Suppressor macrophage (primary cell): ENCODE data around the gene BCKDHB.
"Not testable (repeated sequence)": the region's sequence is repeated elsewhere in the genome, so short reads cannot be mapped to it uniquely, and the experiment has no call there.

Source experiments
- DNase-seq, 4 experiments: peaks; one replicate each; pipeline ENCODE4 v3.0.0-alpha.2; 2020 to 2022
- total RNA-seq, 17 experiments: gene quantifications; one replicate each; lab custom pipeline; 2026; ENCODE audit warnings: mixed read lengths in 6 of 17, inconsistent platforms in 3 of 17; lab: John Stamatoyannopoulos, UW

The BCKDHB gene
- total RNA-seq: 4.4 to 18.0 (median 11.9) reads per million in 17 experiments

DNA sequence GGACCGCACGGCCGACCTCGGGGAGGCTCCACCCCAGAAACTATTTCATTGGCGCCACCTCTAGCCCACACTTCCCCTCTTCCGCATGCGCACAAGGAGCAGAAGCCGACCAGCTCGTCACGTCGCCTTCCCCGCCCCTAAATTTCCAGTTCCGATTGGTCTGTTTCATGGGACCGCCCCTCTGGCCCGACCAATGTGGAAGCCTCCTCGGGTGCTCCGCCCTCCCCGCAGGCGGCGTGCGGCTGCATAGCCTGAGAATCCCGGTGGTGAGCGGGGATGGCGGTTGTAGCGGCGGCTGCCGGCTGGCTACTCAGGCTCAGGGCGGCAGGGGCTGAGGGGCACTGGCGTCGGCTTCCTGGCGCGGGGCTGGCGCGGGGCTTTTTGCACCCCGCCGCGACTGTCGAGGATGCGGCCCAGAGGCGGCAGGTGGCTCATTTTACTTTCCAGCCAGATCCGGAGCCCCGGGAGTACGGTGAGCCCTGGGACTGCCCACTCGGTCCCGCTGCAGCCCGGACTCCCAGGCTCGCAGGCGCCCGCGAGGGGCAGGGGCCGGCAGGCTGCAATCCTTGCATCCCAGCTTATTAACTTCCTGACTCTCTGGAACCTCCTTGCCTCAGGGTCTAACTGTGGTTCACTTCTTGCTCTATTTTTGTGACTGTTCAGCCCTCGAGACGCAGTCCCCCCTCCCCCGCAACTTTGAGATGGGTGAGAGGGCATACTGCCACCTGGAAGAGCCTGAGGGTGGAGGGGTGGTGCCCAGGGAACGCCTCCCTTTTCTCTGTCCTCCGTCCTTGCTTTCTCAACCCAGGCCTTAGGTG, at the start of gene BCKDHB:
TSS of gene BCKDHB (plus strand) at position 254 of the 818 bp plus-strand sequence. CDS start at position 277, 23 bp downstream.
- DNase-seq: peak; percentile 98 to 99 (median 98)

DNA sequence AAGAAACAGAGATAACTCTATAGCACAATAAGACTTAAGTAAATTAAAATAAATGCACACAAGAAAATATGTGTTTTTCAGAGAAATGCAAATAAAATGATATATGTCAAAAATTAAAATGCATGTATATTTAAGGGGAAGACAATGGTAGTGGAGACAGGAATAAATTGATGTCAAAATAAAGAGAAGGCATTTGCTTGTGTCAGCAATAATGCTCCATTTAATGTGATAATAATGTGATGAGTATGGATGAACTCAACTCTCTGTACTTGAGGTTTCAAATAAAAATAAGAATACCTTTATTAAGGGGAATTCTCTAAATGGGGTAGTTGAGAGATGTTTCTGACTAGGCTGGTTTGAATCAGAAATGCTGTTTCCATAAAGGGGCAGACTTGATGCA, 45.7 kb upstream of the BCKDHB start:
- DNase-seq: no peak

DNA sequence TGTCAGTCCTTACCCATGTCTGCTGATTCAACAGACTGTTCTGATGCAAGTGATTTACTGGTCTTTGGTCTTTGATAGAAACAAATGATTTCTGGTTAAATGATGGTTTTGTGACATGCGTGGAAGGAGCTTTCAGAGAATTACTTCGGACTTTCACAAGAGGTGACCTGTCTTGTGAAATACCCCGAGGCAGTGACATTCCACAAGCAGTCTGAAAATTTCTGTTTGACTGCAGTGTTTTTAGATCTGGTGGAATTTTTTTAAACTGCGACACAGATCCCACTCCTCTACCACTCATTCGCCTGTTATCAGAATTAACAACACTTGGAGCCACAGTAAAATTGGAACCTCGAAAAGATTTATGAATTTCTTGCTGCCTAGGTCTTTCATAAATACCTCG, 38.3 kb upstream of the BCKDHB start:
- DNase-seq: not testable (repeated sequence)

DNA sequence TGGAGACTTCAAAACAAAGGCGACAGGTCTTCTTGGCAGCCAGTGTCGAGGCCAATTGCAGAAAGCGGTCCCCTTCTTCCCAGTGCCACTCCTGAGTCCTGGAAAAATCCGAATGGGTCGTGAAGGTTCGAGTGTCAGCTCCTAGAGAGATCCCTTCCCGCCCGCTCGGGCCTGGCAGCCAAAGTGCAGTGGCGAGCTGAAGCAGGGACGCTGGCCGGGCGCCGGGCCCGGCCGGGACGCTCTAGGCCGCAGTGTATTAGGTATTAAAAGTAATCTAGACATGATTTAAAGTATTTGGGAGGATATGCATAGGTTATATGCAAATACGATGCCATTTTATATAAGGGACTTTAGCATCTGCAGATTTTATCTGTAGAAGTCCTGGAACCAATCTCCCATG, 36.0 kb upstream of the BCKDHB start:
- not testable (repeated sequence) for DNase-seq

DNA sequence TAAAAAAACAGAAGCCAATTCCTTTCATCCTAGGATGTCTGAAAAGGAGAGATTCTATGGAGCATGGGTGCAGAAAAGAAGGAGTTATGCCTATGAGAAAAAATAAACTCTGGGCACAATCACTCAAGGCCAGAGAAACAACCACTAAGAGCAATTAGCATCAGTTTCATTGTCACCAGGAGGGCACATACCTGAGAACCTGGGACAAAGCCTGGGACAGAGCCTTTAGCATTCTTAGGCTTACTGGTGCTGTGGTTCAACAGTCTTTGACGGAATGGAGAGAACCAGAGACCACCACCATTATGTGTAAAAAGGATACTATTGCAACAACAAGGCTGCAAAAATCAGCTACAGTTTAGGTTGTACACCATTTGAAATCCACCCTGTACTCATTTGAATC, 29.4 kb upstream of the BCKDHB start:
- no peak for DNase-seq

DNA sequence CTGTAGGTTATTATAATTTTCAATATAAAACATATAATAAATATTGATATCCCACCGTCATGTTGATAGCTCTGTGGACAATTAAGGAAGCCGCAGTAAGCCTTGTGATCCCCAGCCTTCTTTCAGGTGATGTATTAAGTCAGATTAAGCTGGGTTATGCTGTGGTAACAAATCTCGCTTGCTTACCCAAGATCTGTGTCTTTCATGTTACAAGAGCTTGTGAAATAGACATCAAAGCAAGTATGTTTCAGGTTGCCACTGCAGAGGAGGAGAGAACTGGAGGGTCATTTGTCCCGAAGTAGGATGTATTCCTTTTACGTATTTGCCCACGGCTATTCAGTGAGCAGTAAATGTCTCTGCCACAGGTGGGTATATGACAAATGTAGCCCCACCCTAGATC, 17.8 kb upstream of the BCKDHB start:
- DNase-seq: no peak

DNA sequence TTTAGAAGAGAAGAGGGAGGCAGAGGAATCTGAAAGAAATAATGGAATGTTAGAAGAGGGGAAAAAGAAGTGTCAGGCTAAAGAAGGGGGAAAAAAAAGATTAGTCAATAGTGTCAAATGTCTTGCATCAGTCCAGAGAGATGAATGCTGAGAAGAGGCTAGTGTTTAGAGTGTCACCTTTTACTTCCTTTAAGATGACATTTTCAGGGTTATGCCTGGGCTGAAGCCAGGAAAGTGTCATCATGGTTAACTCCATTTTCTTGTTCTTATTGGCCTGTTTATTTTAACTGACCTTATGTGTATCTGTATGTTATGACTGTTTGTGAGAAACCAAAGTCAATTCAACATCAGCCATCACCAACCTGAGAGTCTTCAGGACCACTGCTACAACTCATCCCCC, 15.0 kb upstream of the BCKDHB start:
- DNase-seq: no peak

DNA sequence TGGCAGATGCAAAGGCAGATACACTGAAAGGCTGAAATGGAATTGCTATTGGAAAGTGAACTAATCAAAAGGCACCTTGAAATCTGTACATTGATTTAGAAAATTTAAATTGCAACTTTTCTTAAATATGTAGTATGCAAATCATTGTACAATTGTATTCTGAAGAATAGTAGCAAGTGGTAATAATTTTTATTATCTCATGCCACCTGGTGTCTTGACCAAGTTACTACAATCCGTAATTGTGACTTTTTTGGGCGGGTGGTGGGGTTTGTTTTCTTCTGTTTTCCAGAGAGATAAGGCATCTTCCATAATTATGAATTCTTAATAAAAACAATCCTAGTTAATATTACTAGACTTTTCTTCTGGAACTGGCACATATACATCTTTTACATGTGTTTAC, 12.5 kb upstream of the BCKDHB start:
- DNase-seq: peak; percentile 7 to 52 (median 32)

DNA sequence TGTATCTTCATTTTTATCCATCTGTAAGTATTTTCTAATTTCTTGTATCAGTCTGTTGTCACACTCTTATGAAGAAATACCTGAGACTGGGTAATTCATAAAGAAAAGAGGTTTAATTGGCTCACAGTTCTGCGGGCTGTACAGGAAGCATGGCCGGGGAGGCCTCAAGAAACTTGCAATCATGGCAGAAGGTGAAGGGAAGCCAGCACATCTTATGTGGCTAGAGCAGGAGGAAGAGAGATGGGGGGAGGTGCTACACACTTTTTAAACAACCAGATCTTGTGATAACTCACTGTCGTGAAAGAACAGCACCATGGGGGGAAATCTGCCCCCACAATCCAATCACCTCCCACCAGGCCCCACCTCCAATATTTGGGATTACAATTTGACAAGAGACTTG, 10.9 kb upstream of the BCKDHB start:
- no peak for DNase-seq

DNA sequence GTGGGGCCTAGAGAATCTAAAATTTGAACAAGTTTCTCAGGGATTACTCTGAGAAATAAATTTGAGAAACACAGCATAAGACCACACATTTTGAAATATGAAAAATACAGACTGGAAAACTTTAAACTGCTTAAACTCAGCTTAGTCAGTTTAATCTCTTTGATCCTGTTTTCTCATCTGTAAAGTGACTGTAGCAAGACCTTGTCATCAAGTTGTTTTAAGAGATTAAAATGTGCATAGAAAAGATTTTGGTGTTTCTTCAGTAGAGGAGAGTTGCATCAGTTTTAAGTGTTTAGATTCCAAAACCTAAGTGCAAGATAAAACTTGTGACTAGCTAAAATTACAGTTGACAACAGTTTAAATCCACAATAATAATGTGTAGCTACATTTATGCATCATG, 8.1 kb upstream of the BCKDHB start:
- DNase-seq: no peak

DNA sequence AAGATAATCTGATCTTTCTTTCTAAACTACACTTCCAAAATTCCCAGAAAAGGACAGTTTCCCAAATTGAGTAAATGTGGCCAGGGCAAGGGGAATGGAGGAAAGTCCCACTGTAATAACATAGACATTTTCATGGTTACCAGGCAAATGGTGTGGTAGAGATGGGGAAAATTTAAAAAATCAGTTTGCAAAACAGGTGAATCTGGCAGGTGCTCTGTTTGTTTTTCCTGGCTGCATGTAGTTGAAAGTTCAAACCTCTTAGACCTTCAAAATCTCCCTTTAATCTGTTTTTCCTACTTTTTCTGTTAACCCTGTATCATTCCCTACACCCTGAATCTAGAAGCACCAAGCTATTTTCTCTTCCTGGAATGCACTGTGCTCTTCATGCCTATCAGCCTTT, 2.0 kb upstream of the BCKDHB start:
- DNase-seq: no peak

DNA sequence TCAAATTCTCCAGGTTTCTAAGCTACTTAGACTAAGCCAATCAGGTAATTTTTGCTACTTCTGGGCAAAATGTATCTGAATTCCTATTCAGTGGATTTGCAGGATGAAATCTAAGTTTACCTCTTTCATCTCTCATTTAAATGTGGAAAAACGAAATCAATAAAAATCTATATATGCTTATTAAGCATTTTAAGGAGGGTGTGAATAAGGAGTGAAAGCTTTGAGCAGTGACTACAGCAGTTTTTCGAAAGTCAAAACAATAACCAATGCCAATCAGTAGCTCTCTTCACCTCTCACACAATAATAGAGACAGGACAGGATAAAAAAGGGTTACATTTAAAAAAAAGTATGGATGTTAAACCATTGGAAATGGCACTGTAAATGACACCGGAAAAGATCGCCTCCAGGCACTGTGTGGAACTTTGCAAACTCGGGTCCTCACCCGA, 476 bp upstream of the BCKDHB start:
- DNase-seq: no peak

DNA sequence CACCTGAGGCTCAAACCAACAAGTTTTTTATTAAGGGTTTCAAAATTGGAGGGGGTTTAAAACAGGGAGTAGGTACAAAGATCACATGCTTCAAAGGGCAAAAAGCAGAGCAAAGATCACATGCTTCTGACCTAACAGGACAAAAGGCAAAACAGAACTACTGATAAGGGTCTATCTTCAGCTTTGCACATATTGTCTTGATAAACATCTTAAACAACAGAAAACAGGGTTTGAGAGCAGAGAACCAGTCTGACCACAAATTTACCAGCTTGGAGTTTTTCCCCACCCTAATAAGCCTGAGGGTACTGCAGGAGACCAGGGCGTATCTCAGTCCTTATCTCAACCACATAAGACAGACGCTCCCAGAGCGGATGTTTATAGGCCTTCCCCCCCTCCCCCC, 16.1 kb downstream of the BCKDHB start:
- DNase-seq: not testable (repeated sequence)

DNA sequence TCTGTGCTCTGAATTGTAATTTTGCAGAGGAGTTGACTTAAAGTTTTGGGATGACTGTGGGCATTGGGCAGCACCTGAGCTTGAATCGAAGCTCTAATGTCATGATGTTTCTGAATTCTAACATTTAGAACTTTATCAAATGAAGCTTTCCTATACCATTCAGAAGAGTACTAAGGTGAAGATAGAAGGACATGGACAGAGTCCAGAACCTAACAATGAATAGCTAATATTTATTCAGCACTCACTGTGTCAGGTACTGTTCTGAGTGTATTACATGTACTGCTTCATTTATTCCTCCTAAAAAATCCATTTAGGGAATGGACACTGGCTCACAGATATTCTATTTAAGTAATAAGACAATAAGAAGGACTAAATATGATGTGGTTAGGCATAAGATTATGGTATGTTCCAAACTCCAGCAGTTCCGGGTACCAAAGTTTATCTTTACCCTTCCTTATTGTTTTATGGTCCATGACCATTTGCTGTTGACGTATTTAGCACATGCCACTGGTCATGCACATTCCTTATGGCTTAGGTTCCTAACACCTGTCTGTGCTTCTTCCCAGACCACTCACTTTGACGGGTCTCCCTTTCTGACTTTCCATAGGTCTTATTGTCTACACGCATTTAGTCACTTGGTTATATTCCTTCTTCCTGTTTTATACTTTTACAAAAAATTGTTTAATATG, 20.3 kb downstream of the BCKDHB start:
- no peak for DNase-seq

DNA sequence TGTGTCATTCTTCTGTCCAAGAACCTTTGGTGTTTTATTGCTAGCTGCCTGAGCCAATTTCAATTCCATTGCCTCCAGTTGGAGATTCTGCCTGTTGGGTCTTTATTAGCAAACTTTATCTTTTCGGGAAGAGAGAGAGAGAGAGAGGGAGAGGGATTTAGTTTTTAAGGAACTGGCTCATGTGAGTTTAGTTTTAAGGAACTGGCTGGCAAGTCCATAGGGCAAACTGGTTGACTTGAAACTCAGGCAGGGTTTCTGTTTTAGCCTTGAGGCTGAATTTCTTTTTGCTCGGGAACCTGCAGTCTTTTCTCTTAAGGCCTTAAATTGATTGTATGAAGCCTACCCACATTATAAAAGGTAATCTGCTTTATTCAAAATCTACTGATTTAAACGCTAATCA, 23.0 kb downstream of the BCKDHB start:
- peak; percentile 12 to 59 (median 43) for DNase-seq

DNA sequence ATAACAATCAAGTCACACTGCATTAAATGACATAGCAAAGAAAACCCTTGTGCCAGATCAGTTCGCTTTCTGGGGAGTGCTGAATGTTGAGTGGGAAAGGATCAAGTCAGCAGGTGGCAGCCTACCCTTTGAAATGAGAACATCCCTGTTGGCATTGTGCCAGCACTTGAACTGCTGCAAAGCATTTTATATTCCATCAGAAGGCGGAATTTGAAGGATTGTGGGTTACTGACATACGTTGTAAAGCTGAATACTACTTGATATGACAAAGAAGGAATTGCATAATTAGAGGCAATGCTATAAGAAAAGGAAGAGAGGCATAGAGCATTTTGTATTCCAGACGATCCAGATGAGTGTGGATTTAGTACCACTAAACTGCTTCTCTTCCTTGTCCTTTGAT, 26.5 kb downstream of the BCKDHB start:
- DNase-seq: peak; percentile 56 to 66 (median 60)

DNA sequence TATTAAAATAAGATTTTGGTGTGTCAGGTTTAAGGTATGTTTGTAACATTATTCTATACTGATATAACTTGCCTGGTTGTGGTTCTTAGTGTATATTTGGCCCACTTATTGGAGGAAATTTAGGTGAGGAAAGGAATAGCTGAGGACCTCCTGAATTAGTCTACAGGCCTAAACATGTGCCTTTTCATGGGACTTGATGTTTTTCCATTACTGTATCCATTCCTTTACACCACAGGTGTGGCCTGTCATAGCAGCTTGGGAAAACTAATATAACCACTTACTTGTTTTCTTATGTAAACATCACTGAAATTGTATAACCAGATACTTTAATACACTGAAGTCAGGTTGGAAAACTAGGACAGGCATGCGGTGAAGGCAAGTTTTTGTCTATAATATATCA, 27.6 kb downstream of the BCKDHB start:
- no peak for DNase-seq

DNA sequence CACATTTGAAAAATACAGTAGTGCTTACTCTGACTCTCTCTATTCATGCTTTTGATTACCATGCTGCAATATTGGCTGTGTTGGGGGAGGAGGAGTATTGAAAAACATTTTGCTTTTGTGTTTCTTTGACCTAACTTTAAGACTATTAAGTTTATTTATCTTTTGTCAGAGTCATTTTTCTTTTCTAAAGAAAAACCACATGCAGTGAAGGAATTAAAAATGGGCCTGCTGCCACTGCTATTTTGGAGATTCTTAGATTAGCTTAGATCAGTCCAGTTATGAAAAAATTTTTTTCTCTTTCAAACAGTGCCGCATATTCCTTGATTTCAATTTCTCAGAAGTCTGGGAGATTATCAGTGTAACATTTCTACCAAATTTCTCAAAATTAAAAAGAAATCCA, 36.1 kb downstream of the BCKDHB start:
- DNase-seq: no peak

DNA sequence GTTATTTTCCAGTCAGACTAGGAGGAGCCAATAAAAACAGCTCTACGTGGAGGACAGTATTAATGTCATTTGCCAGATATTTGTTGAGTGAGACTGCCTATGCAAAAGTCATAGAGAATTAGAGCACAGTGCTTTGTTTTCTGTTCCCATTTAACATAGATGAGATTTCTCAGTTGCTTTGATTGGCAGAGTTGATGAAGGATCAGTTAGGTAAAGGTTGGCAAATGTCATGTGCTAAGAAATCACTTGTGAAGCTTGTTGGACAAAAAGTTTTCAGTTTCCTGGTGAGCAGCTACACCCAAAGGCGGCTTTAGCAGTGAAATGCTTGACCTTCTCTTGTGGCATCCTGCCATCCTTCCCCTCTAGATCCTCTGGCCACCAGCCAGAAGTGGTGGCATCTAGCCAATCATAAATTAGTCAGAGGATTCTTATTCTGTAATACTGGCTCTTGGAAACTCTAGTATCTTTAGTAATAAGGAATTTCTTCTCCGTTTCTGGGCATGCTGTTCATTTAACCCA, 37.0 kb downstream of the BCKDHB start:
- DNase-seq: peak; percentile 31 to 53 (median 42)

DNA sequence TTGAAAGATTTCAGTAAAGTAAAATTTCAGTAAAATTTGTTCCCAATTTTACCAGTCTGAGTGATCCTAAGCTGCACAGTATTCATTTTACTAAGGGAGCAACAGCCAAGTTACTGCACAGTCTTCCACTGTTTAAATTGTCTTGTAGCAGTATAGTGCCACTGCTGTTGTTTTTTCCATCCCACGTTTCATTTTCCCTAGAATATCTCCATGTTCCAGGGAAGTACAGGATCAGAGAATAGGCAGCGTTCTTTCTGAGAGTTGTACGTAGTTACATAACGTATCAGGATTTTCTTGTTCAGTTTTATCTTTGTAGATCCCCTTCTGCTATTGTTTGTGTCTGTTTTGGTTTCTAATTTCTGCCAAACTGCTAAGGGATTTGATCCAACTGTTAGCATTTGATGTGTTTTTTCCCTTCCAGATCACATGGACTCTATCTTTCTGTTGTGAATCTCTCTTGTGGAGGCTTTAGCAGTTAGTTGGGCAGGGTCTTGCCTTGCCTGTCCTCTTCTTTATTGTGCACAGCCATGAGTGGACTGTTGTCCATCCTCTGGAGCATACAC, 38.4 kb downstream of the BCKDHB start:
- no peak for DNase-seq

DNA sequence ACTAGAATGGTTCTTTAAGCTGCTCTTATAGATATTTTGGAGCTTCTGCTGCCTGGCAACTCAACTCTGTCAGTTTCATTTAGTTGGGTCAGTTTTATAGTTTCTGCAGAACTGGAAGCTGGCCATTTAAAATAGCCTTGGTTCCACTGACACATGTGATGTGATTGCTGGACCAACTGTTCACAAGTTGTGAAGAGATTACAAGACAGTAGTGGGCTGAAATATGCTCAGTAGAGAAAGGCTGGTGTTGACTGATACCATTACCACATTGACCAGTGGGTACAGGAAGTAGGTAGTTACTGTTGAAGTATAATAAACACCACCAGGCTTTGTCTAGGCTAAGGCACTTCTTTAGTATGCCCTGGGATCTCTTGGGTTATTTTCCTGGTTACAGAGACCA, 39.0 kb downstream of the BCKDHB start:
- DNase-seq: no peak

DNA sequence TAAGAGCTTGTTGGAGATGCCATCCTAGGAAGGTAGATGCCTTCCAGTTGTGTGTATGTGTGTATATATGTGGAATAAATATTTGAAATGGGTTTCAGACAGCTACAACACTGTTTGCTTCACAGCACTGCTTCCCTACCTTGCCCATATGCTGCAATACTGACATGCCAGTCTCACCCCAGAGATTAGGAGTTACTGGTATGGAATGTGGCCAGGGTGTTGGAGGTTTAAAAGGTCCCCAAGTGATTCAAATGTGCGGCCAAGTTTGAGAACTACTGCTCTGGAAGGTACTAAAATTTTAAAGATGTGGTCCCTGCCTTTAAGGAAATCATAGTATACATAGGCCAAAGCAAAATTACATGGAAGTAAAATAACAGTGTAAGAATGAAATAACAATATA, 39.5 kb downstream of the BCKDHB start:
- DNase-seq: no peak

DNA sequence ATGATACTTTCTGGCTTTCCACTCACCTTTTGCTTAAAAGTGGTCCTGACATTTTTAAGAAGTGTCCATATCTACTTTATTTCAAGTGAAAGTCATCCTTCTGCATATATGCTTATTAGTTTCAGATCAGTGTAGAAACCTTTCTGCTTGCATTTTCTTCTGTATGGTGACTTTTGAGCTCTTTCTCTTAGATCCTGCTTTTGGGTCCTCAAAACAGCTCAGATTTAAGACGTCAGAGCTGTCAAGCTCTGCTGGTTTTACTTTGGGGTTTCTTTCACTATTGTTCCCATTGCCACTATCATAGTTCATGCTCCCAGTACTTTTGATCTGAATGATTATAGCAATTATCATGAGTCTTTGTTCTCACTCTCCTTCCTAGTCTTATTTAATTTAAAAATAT, 41.7 kb downstream of the BCKDHB start:
- no peak for DNase-seq
